HG02588 (cell line): ENCODE data around the gene ARL8A.

Experiments
- ATAC-seq: cut with Tn5 transposase; IDR thresholded peaks from one replicate; pipeline ENCODE4 v1.9.1; 2021; ENCODE audit warnings: mild to moderate bottlenecking, moderate library complexity; ENCODE audit not compliant: unreplicated experiment

The ARL8A gene

GRCh38 chr1:202084791-202085681 is 59.5 kb downstream of the ARL8A start:
- no peak for ATAC-seq
